A673 (cell line): Measurements from ENCODE around the gene PAQR8.

Experiments
- EZH2 ChIP-seq: fragments of 200-600 bp; sonication (generic); IDR thresholded peaks from 2 replicates; pipeline ENCODE4 v1.6.1; 2017; ENCODE audit warnings: borderline replicate concordance, low read depth, mild to moderate bottlenecking, mixed read lengths, antibody characterized with exemption, low read length; ENCODE audit not compliant: poor library complexity, severe bottlenecking
- TF ChIP-seq, protein P1 (sequence below): fragments of 300-800, 200-600 bp; sonication (generic); conservative IDR thresholded peaks from 2 replicates; pipeline ENCODE4 v1.5.1; 2017; ENCODE audit warnings: low read depth, mild to moderate bottlenecking, antibody characterized with exemption, low read length, moderate library complexity, mixed read lengths

DNA sequence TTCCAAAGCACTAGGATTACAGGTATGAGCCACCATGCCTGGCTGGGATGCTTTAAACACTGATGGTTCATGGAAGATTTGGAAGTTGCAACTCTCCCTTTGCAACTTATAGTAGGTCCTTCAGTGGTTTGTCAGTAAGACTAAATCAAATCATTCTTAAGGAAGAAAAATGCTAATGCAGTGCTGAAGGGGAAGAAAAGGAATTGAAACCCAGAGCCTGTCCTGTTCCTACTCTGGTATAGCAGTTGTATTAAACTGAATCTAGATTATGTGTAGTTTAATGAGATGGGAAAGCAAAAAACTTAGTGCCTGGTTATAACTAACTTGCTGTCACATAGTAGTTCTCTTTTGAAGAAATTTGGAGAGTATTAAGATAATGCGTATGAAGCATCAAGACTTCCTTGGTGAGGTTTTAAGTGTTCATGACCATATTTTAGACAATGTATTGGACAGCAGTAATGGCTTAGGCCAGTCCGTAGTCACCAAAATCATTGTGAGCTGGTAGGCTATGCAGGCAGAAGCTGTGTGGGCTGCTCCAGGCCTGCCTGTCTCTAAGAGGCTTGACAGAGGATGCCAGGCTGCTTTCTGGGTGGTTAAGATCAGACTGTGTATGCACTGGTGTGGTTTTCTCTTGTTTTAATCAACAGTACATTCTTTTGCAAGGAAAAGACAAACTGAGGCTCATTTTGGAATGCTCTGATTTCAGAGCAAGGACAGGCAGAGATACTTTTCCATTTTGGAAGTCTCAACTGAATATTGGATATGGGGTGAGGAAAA, 14.0 kb downstream of the PAQR8 start:
- no peak for TF ChIP-seq EZH2
- TF ChIP-seq, protein P1, sequence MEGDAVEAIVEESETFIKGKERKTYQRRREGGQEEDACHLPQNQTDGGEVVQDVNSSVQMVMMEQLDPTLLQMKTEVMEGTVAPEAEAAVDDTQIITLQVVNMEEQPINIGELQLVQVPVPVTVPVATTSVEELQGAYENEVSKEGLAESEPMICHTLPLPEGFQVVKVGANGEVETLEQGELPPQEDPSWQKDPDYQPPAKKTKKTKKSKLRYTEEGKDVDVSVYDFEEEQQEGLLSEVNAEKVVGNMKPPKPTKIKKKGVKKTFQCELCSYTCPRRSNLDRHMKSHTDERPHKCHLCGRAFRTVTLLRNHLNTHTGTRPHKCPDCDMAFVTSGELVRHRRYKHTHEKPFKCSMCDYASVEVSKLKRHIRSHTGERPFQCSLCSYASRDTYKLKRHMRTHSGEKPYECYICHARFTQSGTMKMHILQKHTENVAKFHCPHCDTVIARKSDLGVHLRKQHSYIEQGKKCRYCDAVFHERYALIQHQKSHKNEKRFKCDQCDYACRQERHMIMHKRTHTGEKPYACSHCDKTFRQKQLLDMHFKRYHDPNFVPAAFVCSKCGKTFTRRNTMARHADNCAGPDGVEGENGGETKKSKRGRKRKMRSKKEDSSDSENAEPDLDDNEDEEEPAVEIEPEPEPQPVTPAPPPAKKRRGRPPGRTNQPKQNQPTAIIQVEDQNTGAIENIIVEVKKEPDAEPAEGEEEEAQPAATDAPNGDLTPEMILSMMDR: no peak
